Measurements from ENCODE around the gene DIS3L2.
"Not testable (repeated sequence)": the region's sequence is repeated elsewhere in the genome, so short reads cannot be mapped to it uniquely, and the experiment has no call there.

The DIS3L2 gene

DNA sequence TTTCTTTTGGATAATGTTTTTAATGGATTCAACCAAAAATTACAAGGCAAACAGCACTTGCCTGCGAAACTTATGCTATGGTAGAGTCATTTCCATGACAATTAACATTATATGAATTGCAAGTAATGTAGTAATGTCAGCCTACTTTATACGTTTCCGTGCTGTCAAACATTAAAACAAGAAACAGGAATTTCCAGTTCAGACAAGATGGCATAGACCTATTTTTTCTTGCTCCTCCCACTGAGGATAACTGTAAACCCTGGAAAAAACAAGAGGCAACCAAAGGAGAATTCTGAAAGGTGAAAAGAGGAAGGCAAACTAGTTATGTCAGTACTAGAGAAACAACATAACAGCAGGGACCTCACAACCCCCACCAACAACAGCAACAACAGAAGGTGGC is 170.7 kb downstream of the DIS3L2 start:
- DNase-seq = no peak

DNA sequence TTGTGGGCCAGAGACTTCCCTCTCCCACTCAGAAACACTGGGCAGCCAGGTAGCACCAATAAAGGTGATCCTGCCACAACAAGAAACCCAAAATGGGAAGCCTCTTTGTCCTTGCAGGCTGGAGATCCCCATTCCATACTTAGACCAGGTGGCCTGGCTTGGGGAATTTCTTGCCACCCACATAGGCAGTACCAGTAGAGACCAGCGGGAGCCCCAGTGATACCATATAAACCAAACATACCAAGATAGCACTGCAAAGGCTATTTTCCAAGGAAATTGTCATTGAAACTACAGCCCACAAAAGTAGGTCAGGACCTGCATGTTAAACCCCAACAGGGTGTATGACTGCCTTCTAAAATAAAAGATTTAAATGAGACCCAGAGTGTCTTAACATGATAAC is 171.6 kb downstream of the DIS3L2 start:
- DNase-seq = no peak

DNA sequence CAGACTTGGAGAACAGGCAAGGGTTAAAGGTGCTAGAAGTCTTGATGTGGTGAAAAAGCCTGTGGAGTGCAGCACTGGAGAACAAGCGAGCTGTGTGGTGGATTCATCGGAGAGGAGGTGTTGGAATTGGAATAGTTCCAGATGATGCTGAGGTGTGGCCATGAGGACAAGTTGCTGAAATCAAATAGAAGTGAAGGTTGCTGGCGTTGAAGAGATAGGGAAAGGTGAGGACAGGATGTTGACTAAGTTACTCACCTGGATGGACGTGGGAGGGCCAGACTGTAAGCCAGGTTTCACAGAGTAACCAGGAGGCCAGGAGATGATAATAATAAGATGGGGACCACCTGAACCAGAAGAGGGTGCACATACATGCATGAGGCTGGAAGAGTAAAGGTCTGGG is 173.4 kb downstream of the DIS3L2 start:
- DNase-seq = no peak

DNA sequence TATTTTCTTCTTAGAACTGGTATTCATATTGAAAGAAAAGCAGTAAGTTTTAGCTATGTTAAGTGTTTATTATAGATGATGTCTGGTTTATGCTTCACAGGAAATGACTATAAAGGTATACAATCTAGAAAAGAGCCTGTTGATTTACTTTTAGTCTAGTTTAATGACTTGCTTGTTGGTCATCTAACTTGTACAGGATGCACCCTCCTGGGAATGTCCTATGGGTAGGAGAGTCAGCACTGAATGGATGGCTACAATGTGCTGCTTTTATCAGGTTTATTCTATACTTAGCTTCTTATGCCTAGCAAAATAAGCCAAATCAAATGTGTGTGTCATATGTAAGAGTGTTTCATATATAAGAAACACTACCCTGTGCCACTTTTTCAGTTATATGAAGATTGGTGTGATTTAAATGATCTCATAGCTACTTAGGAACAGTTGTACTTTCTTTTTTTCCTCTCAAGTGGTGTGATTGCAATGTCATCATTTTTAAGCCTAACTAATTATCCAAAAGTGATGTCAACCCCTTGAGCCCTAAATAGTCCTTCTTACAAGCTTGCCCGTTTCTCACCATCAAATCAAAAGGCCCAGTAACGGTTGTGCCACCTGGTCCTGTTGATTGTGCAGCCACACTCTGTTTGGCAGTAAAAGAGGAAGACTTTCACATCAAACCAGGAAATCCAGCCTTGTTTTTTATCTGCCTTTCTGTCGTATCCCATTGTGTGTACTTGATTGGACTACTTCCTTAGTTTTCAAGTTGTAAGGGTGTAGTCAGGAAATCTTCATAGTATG is 176.0 kb downstream of the DIS3L2 start:
- no peak for DNase-seq

DNA sequence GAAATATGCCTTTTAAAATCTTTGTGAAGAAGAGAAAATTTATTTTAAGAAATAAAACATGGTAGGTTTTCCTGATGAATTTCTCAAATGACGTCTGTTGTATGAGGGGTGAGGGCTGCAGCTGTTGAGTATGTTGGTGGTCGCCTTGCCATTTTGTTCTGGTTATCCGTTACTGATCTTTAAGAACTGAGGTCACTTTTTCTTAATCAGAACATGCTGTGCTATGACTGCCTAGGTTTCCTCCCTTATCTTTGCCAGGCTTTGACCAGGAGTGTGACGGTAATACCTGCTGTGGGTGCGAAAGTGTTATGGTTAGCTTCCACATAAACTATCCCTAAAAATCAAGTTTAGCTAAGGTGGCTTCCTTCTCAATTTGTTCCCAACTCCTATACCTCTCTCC is 176.9 kb downstream of the DIS3L2 start:
- no peak for DNase-seq

DNA sequence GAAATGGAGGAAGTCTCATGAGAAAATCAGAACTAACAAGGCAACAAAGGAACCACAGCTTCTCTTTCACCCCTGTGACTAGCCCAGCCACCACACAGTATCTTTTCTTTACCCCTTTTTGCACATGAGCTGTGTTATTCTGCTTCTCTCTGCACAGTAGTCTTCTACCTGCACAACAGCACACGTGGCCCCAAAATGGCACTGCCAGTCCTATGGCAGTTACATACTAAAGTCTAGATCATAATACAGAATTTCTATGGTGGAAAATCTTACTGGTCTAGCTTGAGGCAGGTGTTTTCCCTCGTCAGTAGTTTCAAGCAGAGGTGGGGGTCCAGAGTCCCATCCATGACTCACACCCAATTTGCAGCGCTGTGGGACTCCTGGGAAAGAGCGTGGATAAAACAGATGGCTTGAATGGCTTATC is 177.7 kb downstream of the DIS3L2 start:
- no peak for DNase-seq

DNA sequence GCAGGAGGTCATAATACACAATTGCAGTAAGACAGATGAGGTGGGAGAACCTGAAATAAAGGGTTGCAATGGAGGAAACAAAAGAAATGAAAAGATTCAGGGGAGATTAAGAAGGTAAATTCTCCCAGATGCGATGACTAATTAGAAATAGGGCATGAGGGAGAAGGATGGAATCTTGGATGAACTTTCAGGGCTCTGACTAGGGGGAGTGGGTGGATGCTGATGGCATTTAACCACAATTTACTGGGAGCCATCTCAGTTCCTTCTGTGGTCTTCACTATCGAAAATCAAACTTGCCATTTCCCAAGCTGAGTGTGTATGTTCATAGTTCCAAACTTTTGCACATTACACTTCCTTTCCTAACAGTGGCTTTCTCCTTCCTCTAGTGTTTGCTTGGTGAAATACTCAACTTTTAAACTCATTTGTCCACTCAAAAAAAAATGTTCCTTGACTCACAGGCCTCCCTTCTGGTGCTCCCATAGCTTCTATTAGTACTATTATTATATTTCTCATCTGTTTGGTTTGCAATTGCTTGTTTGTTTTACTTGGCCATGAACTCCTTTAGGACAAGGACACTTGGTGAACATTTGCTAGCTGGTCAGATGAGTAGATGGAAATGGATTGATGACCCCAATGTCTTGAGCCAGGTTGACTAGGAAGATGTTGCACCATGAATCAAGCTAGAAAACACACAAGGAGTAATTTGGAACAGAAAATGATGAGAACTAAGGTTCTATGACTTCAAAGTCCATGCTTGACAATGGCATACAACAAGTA is 178.5 kb downstream of the DIS3L2 start:
- DNase-seq = no peak

DNA sequence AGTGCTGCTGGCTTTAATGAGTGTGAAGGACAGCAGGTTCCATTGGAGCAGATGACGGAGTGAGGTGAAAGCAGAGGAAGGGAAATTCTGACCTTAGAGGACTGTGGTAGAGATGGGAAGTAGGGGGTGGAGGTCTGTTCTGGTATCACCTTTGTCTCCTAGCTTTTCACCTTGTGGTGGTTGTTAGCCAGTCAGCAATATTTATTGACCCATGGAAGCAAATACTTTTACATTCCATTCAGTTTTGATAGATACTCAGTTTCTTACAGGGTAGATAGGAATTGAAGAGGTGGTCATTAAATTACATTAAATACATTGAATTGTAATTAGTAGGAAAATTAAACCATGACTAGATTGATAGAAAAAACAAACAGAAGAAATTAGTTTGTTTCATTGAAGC is 180.1 kb downstream of the DIS3L2 start:
- DNase-seq = no peak

DNA sequence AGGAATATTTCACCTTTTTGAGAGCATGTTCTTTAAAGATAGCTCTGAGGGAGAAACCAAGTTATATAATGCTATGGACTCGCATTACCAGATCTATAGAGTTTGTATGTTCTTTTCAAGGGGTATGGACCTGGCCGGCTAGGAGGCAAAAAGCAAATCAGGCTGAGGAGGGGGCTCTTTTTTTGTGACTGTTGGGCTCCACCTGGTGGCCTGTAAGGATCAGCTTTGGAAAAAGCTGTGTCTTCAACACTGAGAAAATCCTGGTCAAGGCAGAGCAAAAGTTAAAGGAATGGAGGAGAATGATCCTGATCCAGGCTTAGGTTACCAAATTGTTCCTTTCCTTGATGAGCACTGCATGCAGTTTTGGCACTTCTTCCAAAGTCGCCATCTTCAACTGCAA is 180.5 kb downstream of the DIS3L2 start:
- DNase-seq = peak; percentile 28

DNA sequence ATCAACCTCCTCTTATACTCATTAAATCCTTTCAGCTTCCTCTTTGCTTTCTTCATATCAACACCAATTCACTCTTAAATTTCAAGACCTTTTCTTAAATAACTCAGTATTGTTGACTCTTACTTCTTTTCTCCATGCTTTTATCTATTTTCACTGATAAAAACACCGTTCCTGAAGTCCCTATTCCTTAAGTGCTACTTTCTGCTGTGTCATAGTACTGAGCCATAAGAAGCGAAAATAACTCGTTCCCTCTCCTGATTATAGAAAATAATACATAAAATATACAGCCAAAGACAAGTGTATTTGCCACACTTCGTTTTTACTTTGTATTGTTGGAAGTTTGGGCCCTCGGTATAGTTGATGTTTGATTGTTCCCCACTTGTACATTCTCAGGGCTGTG is 181.0 kb downstream of the DIS3L2 start:
- no peak for DNase-seq

DNA sequence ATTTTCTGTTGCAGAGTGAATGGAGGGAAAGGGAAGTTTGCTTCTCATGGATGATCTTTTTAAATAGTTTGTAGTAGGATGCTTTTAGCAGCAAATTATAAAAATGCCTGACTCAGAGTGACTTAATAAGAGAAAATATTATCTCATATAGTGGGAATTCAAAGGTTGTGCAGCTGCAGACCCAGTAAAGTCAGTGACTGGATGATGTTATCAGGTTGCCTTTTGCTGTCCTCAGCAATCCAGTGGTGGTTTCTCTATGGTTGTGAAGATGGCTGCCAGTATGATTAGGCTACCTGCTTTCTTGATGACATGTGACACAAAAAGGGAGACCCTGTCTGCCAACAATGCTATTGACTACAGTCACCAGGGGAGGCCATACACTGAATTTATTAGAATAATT is 184.8 kb downstream of the DIS3L2 start:
- no peak for DNase-seq

DNA sequence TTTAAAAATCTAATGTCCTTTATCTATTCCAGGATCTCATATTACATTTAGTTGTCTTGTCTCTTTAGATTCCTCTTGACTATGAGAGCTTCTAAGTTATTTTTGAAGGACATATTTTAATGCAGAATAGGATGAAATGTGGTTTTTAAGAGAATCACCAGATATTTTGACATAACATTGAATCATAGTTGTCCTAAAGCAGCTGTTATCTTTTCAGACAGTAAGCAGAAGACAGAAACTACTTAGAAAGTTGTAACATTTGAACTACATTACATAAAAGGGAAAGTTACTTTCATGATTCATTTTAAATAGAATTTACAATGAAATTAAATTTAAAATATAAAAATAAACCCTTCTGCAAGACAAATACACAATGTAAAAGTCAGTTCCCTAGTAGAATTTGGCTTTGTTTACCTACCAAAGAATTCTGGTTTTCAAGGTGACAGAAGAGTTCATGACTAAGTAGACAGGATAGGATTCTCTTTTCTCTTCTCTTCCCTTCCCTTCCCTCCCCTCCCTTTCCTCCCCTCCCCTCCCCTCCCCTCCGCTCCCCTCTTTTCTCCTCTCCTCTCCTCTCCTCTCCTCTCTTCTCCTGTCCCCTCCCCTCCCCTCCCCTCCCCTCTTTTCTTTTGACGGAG is 186.0 kb downstream of the DIS3L2 start:
- no peak for DNase-seq

DNA sequence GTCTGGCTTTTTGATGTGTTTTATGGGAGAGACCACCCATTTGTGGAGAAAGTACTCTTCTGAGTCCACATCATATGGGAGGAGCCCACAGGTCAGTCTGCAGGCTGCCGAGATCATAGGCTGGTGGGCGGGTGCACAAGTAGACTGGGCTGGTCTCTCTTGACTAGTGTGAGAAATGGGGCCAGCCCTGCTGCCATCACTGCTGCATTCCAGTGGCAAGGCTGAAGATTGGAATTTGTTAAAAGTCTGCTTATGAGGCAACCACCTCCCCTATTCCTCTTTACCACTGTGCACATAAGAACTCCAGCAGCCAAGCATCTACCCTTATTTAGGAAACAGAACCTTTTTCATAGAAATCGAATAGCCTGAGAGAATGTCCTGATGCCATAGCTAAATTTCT is 200.7 kb downstream of the DIS3L2 start:
- no peak for DNase-seq

DNA sequence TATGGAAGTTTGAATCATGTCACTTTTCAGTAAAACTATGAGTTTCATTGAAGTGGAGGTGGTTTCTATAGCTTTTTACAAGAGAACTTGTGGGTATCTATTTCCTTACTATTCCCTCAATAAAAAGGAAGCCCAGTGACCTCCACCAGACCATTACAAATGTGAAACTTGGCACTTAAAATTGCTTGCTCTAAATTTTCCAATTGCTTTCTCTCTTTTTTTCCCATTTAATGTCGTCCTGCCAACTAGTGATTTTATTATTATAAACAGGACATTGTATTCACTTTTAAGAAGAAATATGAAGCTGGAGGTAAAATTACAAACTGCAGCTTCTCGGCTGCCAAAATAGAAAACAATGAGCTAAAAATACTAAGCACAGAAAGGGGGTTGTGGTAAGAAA is 208.9 kb downstream of the DIS3L2 start:
- DNase-seq = no peak

DNA sequence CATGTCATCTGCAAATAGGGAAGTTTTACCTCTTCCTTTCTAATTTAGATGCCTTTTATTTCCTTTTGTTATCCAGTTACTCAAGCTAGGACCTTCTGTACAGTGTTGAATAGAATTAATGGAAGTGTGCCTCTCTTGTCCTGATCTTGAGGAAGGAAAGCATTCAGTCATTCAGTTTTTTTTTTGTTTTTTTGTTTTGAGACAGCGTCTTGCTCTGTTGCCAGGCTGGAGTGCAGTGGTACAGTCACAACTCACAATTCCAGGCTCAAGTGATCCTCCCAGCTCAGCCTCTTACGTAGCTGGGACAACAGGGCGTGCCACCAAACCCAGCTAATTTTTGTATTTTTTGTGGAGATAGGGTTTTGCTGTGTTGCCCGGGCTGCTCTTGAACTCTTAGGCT is 213.1 kb downstream of the DIS3L2 start:
- DNase-seq = no peak

DNA sequence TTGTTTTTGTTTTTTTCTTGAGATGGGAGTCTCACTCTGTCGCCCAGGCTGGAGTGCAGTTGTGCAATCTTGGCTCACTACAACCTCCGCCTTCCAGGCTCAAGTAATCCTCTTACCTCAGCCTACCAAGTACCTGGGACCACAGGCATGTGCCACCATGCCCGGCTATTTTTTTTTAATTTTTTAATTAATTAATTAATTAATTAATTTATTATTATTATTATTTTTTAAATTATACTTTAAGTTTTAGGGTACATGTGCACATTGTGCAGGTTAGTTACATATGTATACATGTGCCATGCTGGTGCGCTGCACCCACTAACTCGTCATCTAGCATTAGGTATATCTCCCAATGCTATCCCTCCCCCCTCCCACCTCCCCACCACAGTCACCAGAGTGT is 215.1 kb downstream of the DIS3L2 start:
- not testable (repeated sequence) for DNase-seq

DNA sequence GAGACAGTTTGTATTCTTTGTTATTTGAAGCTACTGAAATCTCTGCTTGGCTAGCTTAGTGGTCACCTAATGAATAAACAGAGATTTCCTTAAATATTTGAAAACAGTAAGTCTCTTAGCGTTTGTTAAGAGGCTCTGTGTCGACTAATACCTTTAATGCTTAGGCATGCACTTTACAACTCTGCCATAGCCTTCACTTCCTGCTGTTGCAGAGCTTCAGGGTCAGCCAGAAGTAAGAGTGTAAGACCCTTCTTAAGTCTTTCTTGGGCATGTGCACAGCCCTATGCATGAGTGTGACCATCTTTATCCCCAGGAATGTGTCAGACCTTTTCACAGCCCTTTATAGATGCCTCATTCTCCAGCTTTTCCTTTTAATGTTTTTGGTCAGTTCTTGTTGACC is 221.8 kb downstream of the DIS3L2 start:
- DNase-seq = no peak

DNA sequence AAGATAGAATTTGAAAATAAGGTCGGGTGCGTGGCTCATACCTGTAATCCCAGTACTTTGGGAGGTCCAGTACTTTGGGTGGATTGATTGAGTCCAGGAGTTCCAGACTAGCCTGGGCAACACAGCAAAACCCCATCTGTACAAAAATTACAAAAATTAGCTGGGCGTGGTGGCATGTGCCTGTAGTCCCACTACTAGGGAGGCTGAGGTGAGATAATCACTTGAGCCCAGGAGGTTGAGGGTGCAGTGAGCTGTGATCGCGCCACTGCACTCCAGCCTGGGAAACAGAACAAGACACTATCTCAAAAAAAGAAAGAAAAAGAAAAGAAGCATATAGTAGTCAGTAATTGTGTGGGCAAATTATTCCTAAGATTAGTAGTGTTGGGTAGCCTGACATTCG is 222.8 kb downstream of the DIS3L2 start:
- no peak for DNase-seq

DNA sequence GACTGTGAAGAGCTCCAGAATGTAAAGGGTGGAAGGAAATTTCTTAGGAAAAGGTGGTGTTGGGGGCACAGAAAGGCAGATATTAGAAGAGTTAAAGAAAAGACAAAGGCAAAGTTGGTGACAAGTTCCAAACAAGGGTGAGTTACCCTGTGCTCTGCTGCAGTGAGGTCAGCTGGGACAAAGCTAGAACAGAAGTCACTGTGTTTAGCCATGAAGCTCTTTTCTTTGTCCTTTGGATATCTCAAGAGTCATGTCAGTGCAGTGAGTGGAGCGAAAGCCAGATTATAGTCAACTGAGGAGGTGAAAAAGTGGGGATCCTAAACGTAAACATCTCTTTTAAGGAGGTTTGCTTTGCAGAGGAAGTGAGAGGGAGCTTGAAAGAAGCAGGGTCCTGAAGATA is 229.3 kb downstream of the DIS3L2 start:
- no peak for DNase-seq

DNA sequence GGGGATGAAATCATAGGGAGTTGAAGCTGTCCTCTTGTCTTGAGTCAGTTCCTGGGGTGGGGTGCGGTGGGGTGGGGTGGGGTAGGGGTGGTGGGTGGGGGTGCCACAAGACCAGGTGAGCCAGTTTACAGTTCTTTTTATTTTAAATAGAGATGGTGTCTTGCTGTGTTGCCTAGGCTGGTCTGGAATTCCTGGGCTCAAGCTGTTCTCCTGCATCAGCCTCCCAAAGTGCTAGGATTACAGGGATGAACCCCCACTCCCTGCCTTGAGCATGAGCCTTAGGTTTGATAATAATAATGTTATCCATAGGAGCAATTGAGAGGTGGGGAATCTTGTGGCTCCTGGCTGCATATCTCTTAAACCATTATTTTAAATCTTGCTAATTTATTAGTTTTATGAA is 234.0 kb downstream of the DIS3L2 start:
- DNase-seq = no peak

DNA sequence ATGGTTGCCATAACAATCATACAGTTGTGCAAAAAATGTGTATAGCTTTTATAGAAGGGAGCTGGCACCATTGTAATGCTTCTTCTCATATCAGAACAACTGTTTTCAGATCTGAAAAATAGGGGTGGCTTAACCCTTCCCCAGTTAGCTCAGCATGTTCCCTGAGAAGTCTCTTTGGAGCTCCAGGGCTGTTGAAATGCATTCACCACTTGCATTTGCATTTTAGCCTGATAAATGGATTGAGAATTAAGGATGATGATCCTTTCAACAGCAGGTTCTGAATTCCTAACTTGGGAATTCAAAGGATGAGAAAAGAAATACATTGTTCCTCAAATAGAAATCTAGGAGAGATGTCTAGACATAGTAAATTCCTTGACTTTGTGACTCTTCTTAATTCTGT is 235.3 kb downstream of the DIS3L2 start:
- no peak for DNase-seq

DNA sequence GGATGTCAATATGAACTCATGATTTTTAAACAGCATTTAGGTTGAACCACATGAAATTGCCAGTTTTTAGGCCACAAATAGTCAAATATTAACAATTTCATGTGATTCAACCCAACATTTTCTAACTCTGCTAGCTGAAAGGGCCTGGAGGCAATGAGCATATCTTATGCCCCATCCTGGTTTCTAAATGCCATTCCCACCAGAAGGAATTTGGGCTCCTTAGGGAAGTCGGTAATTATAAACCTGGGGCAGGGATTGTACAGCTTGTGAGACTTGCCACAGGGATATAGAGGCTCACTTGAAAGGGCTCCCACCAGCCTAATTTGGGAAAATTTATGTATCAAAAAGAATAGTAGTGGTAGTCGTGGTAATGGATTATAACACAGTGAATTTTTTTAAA is 238.7 kb downstream of the DIS3L2 start:
- DNase-seq = no peak

DNA sequence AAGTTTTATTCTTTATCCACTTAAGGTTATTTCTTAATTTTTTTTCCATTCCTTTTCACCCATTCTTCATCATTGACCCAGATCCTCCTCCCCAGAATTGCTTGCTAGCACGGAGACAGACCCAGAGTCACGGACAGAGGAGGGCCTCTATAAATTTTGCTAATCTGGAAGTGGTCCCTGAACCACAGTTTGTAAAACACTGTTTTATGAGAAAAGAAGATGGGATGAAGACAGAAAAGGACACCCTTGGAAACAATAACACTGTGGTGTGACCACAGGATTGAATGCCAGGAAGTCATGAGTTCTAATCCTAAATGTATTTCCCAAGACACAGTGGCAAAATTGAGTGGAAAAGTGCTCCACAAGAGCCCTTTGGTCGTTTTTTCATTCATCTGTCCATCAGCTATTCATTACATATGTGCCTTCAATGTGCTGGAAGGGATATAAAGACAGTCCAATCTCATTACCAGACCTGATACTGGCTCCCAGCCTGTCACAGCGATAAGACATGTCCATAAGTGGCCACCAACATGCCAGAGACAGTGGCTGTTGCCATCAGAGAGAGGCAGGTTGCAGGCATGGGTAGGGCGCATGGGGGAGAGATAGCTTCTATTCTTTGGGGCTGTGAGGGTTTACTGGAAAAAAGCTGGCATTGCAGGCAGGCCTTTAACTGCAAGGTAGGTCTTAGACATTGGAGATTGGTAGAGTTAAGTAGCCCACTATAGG is 241.8 kb downstream of the DIS3L2 start:
- DNase-seq = no peak
